22Rv1 (cell line): ENCODE measurements around the gene XYLT2.

ENCODE experiments used
- ZFX ChIP-seq: fragments of 450-650 bp; IDR thresholded peaks from 2 replicates; pipeline ENCODE4 v1.6.1; 2017; ENCODE audit warnings: antibody characterized with exemption, borderline replicate concordance
- TF ChIP-seq, protein P1 (sequence below): fragments of 450-650 bp; IDR thresholded peaks from 2 replicates; pipeline ENCODE4 v1.5.1; 2017; ENCODE audit warnings: mild to moderate bottlenecking

- TF ChIP-seq, protein P1, sequence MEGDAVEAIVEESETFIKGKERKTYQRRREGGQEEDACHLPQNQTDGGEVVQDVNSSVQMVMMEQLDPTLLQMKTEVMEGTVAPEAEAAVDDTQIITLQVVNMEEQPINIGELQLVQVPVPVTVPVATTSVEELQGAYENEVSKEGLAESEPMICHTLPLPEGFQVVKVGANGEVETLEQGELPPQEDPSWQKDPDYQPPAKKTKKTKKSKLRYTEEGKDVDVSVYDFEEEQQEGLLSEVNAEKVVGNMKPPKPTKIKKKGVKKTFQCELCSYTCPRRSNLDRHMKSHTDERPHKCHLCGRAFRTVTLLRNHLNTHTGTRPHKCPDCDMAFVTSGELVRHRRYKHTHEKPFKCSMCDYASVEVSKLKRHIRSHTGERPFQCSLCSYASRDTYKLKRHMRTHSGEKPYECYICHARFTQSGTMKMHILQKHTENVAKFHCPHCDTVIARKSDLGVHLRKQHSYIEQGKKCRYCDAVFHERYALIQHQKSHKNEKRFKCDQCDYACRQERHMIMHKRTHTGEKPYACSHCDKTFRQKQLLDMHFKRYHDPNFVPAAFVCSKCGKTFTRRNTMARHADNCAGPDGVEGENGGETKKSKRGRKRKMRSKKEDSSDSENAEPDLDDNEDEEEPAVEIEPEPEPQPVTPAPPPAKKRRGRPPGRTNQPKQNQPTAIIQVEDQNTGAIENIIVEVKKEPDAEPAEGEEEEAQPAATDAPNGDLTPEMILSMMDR = no peak
- TF ChIP-seq ZFX = no peak
Measured at GRCh38 chr17:50298018-50298417, 47.9 kb upstream of the XYLT2 start.
